ENCODE measurements around the gene ICOS. TPM values are rescaled to one million over a fixed set of nuclear protein-coding genes. Genes with fewer than 3 reads are reported as not detected.

The ICOS gene
- total RNA-seq, 4 donors from 2014 or later = 0.94 to 1.2 TPM; not detected in 2

GRCh38 chr2:203934041-203934492 lies 2.5 kb upstream of the ICOS start:
- H3K27me3 ChIP-seq = no peaks in the 10 kb centered on the region
- no peak overlapping the region for H3K4me3 ChIP-seq
- H3K9me3 ChIP-seq = no peaks in the 10 kb centered on the region
- H3K4me1 ChIP-seq = no peaks in the 10 kb centered on the region
- DNase-seq = peak in 1 of 3 donors; percentile 29
- no peaks in the 10 kb centered on the region for H3K36me3 ChIP-seq
- peak overlapping the region in 2 of 4 donors; percentile 60 to 62 for H3K27ac ChIP-seq
- TF ChIP-seq POLR2A (IDR thresholded peaks at IDR 0.05) (no peak), CTCF (IDR thresholded peaks at IDR 0.05) (no peak)

- DNase-seq = no peak
- no peaks in the 10 kb centered on the region for H3K4me1 ChIP-seq
- no peaks in the 10 kb centered on the region for H3K9me3 ChIP-seq
- H3K27me3 ChIP-seq = no peaks in the 10 kb centered on the region
- H3K36me3 ChIP-seq = no peaks in the 10 kb centered on the region
- H3K27ac ChIP-seq = peak overlapping the region in 3 of 4 donors; percentile 2 to 62 (median 52)
- no peak for TF ChIP-seq POLR2A (IDR thresholded peaks at IDR 0.05)
- TF ChIP-seq CTCF (IDR thresholded peaks at IDR 0.05) = no peak
- no peak overlapping the region for H3K4me3 ChIP-seq
Observed at GRCh38 chr2:203934711-203935438, 1.7 kb upstream of the ICOS start.

- no peaks in the 10 kb centered on the region for H3K4me1 ChIP-seq
Observed at GRCh38 chr2:203935568-203935967, 995 bp upstream of the ICOS start.

GRCh38 chr2:203936949-203937348 lies 386 bp downstream of the ICOS start:
- TF ChIP-seq POLR2A (IDR thresholded peaks at IDR 0.05) (no peak), CTCF (IDR thresholded peaks at IDR 0.05) (no peak)
- H3K27ac ChIP-seq = peak overlapping the region in 3 of 4 donors; percentile 17 to 40 (median 20)
- H3K27me3 ChIP-seq = no peaks in the 10 kb centered on the region
- no peaks in the 10 kb centered on the region for H3K36me3 ChIP-seq
- peak overlapping the region; percentile 5 to 26 (median 16) for H3K4me3 ChIP-seq
- no peak for DNase-seq
- H3K9me3 ChIP-seq = no peaks in the 10 kb centered on the region
- no peaks in the 10 kb centered on the region for H3K4me1 ChIP-seq

More at GRCh38 chr2:203935568-203935967, 995 bp upstream of the ICOS start:
- Histone ChIP-seq H3K27me3 (no peaks in the 10 kb centered on the region), H3K36me3 (no peaks in the 10 kb centered on the region), H3K9me3 (no peaks in the 10 kb centered on the region), H3K4me3 (no peak overlapping the region), H3K27ac (peak overlapping the region in 1 of 4 donors; percentile 62)
- no peak for DNase-seq
- TF ChIP-seq CTCF (IDR thresholded peaks at IDR 0.05) (no peak), POLR2A (IDR thresholded peaks at IDR 0.05) (no peak)

GRCh38 chr2:203937788-203938187 lies 1.2 kb downstream of the ICOS start:
- no peak for TF ChIP-seq CTCF (IDR thresholded peaks at IDR 0.05)
- no peak for TF ChIP-seq POLR2A (IDR thresholded peaks at IDR 0.05)
- peak overlapping the region; percentile 11 to 27 (median 23) for H3K4me3 ChIP-seq
- no peak for DNase-seq

More at GRCh38 chr2:203937788-203938187, 1.2 kb downstream of the ICOS start:
- H3K9me3 ChIP-seq = no peaks in the 10 kb centered on the region
- H3K27ac ChIP-seq = no peak overlapping the region
- no peaks in the 10 kb centered on the region for H3K36me3 ChIP-seq
- H3K27me3 ChIP-seq = no peaks in the 10 kb centered on the region
- H3K4me1 ChIP-seq = no peaks in the 10 kb centered on the region
